SK-N-SH (cell line): ENCODE results near the gene DOK6. TPM values are rescaled to one million over a fixed set of nuclear protein-coding genes. Genes with fewer than 3 reads are reported as not detected.

Experiments
- CTCF ChIA-PET: fragments of 300-600, 350-600 bp; formaldehyde crosslinking; extraction: SDS; loops from one replicate; lab custom pipeline; 2021; lab: Yijun Ruan, JAX
- POLR2A ChIA-PET: fragments of 350-600 bp; sonication (Branson Sonifier 250); formaldehyde crosslinking; extraction: SDS; loops from one replicate; lab custom pipeline; 2020; ENCODE audit warnings: antibody characterized with exemption, inconsistent platforms; lab: Yijun Ruan, JAX
- DNase-seq: peaks from one replicate; pipeline ENCODE4 v3.0.0; 2012
- H2AFZ ChIP-seq: fragments of 200-600 bp; sonication (generic); 2 replicates; pipeline ENCODE4 v1.8.1; 2016; ENCODE audit warnings: antibody characterized with exemption, mild to moderate bottlenecking, low read depth
- H3F3A ChIP-seq: fragments of 200-600 bp; sonication (generic); replicated peaks from 2 replicates; pipeline ENCODE3; 2016; ENCODE audit warnings: antibody characterized with exemption, mild to moderate bottlenecking; ENCODE audit not compliant: insufficient read depth
- H3K27ac ChIP-seq, 2 experiments: fragments of 200-500 bp in 1 of 2; fragments of 200-600 bp in 1 of 2; sonication (Bioruptor generic) in 1 of 2; sonication (generic), shearing (Covaris generic) in 1 of 2; 2 replicates each; pipeline versions ENCODE4 v1.5.1 to v1.6.1; 2014 to 2016; ENCODE audit warnings: low read depth in 2 of 2, inconsistent platforms in 1 of 2, low read length in 1 of 2, mild to moderate bottlenecking in 1 of 2, mixed read lengths in 1 of 2
- H3K27me3 ChIP-seq: fragments of 200-600 bp; sonication (generic), shearing (Covaris generic); 2 replicates; pipeline ENCODE4 v1.6.1; 2016; ENCODE audit warnings: mixed run types; ENCODE audit not compliant: insufficient read depth
- H3K36me3 ChIP-seq, 2 experiments: fragments of 200-500 bp in 1 of 2; fragments of 200-600 bp in 1 of 2; sonication (Bioruptor generic) in 1 of 2; sonication (generic) in 1 of 2; replicated peaks in 1 of 2; 2 replicates each; pipeline versions ENCODE3 to v1.5.1; 2014 to 2016; ENCODE audit warnings: low read length in 1 of 2, mild to moderate bottlenecking in 1 of 2; ENCODE audit not compliant: insufficient read depth in 2 of 2, control insufficient read depth in 1 of 2
- H3K4me1 ChIP-seq, 2 experiments: fragments of 200-500 bp in 1 of 2; fragments of 200-600 bp in 1 of 2; sonication (Bioruptor generic) in 1 of 2; sonication (generic), shearing (Covaris generic) in 1 of 2; 2 replicates each; pipeline versions ENCODE4 v1.5.1 to v1.6.1; 2014 to 2016; ENCODE audit warnings: low read depth in 1 of 2, low read length in 1 of 2, mixed run types in 1 of 2; ENCODE audit not compliant: insufficient read depth in 2 of 2, control insufficient read depth in 1 of 2
- H3K4me2 ChIP-seq: fragments of 200-600 bp; sonication (generic), shearing (Covaris generic); 2 replicates; pipeline ENCODE4 v1.6.1; 2017; ENCODE audit warnings: mixed run types
- H3K4me3 ChIP-seq, 2 experiments: fragments of 200-500 bp in 1 of 2; fragments of 200-600 bp in 1 of 2; sonication (Bioruptor generic) in 1 of 2; sonication (generic), shearing (Covaris generic) in 1 of 2; 2 replicates each; pipeline versions ENCODE4 v1.5.1 to v1.8.1; 2014 to 2016; ENCODE audit warnings: low read depth in 2 of 2, inconsistent platforms in 1 of 2, low read length in 1 of 2, mild to moderate bottlenecking in 1 of 2, mixed read lengths in 1 of 2, moderate library complexity in 1 of 2
- H3K79me2 ChIP-seq: fragments of 200-600 bp; sonication (generic); 2 replicates; pipeline ENCODE4 v1.8.1; 2017; ENCODE audit warnings: mild to moderate bottlenecking; ENCODE audit not compliant: insufficient read depth
- H3K9ac ChIP-seq: fragments of 200-600 bp; sonication (generic); 2 replicates; pipeline ENCODE4 v1.6.1; 2017; ENCODE audit warnings: mixed run types
- H3K9me2 ChIP-seq: fragments of 200-600 bp; sonication (generic); 2 replicates; pipeline ENCODE4 v1.6.1; 2017; ENCODE audit warnings: mixed run types
- H3K9me3 ChIP-seq: fragments of 200-600 bp; sonication (generic); 2 replicates; pipeline ENCODE4 v1.6.1; 2017; ENCODE audit warnings: mixed run types, mild to moderate bottlenecking, moderate library complexity
- H4K20me1 ChIP-seq: fragments of 200-600 bp; sonication (generic); 2 replicates; pipeline ENCODE4 v1.6.1; 2017; ENCODE audit warnings: mild to moderate bottlenecking, mixed run types; ENCODE audit not compliant: insufficient read depth
- FOSL2 ChIP-seq: IDR thresholded peaks from 2 replicates; pipeline ENCODE4 v1.4.0; 2012; ENCODE audit warnings: low read depth, mild to moderate bottlenecking, moderate library complexity, borderline replicate concordance
- FOXM1 ChIP-seq: IDR thresholded peaks from 2 replicates; pipeline ENCODE4 v1.4.0; 2012; ENCODE audit warnings: low read depth, mild to moderate bottlenecking
- GATA2 ChIP-seq: sonication (generic); formaldehyde crosslinking; IDR thresholded peaks from 2 replicates; pipeline ENCODE4 v1.5.0; 2020; ENCODE audit warnings: mild to moderate bottlenecking, missing genetic modification reagents
- JUND ChIP-seq: IDR thresholded peaks from 2 replicates; pipeline ENCODE4 v1.4.0; 2012
- MEF2A ChIP-seq: IDR thresholded peaks from 2 replicates; pipeline ENCODE4 v1.4.0; 2012; ENCODE audit warnings: low read depth, borderline replicate concordance
- NFIC ChIP-seq: IDR thresholded peaks from 2 replicates; pipeline ENCODE4 v1.4.0; 2012; ENCODE audit warnings: borderline replicate concordance
- NRF1 ChIP-seq: IDR thresholded peaks from 2 replicates; pipeline ENCODE4 v1.6.1; 2012; ENCODE audit warnings: low read depth, mild to moderate bottlenecking, low read length
- POLR2AphosphoS5 ChIP-seq: IDR thresholded peaks from 2 replicates; pipeline ENCODE4 v1.6.1; 2012; ENCODE audit warnings: low read depth, low read length
- RCOR1 ChIP-seq: fragments of 150-350 bp; IDR thresholded peaks from 2 replicates; pipeline ENCODE4 v1.6.1; 2017; ENCODE audit warnings: antibody characterized with exemption, low read length
- RFX5 ChIP-seq: IDR thresholded peaks from 2 replicates; pipeline ENCODE4 v1.6.1; 2012; ENCODE audit warnings: mild to moderate bottlenecking, improper control_type of control experiment, low read length
- TAF1 ChIP-seq: IDR thresholded peaks from 2 replicates; pipeline ENCODE4 v1.6.1; 2012; ENCODE audit warnings: low read depth, mild to moderate bottlenecking, low read length, moderate library complexity, borderline replicate concordance
- TEAD4 ChIP-seq: IDR thresholded peaks from 2 replicates; pipeline ENCODE4 v1.4.0; 2012; ENCODE audit warnings: mild to moderate bottlenecking, borderline replicate concordance; ENCODE audit not compliant: insufficient read depth
- WGBS: methylation state at CpG from one replicate; pipeline ENCODE4 v1.1.6; 2017; ENCODE audit warnings: low lambda C conversion rate; 5-methylcytosine and 5-hydroxymethylcytosine counted together
- polyA plus RNA-seq, 3 experiments: library from polyadenylated mRNA; depleted of rRNA; stranded (reverse); fragments of >200 nt; gene quantifications; 2 replicates each; pipeline ENCODE4 v1.2.3, GENCODE V29; 2012
- TF ChIP-seq, protein P1 (sequence below): IDR thresholded peaks from 2 replicates; pipeline ENCODE4 v1.6.1; 2012; ENCODE audit warnings: mild to moderate bottlenecking, low read depth, low read length, moderate library complexity
- TF ChIP-seq, protein P2 (sequence below): IDR thresholded peaks from 2 replicates; pipeline ENCODE4 v1.4.0; 2012; ENCODE audit warnings: low read depth
- TF ChIP-seq, protein P3 (sequence below): IDR thresholded peaks from 2 replicates; pipeline ENCODE4; 2012
- TF ChIP-seq, protein P4 (sequence below): IDR thresholded peaks from 2 replicates; pipeline ENCODE4 v1.4.0; 2012; ENCODE audit warnings: low read depth, borderline replicate concordance
- TF ChIP-seq, protein P5 (sequence below): fragments of 150-350 bp; IDR thresholded peaks from 2 replicates; pipeline ENCODE4 v1.6.1; 2016; ENCODE audit warnings: mild to moderate bottlenecking, low read depth, low read length
- TF ChIP-seq, protein P6 (sequence below): fragments of 200-600 bp; sonication (generic); IDR thresholded peaks from 2 replicates; pipeline ENCODE4 v1.6.1; 2017; ENCODE audit warnings: antibody characterized with exemption, mild to moderate bottlenecking, moderate library complexity

The DOK6 gene
- polyA plus RNA-seq, 1 of the 3 experiments (the other 2 are of a cell fraction), result 3.9 TPM

DNA sequence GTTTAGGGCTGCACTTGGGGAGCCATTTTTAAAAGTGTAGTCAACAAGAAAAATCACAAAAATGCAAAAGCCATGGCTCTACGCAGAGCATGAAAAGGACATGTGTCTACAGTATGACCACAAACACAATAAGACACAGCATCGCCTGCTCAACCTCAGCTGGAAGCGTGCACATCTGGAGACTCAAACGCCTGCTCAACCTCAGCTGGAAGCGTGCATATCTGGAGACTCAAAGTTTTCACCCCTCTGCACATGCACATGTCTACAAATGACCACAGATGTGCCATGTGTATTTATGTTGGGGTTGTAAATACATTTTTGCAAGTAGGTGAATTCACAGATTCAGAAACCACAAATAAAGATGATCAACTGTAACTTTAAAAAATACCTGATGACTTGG, 196.9 kb downstream of the DOK6 start:
- no peak overlapping the region for H3K4me3 ChIP-seq
- peaks cover 0 to 5% of the 10 kb centered on the region in 2 experiments for H3K36me3 ChIP-seq
- no peaks in the 10 kb centered on the region for H3K79me2 ChIP-seq
- ChIA-PET CTCF (interaction anchor here (0.9 kb wide), 1 partner anchor 12 kb away, joined by 3 read pairs; no protein-coding TSS in a partner anchor), POLR2A (no interaction called here)
- H3K27me3 ChIP-seq, result no peaks in the 10 kb centered on the region
- H4K20me1 ChIP-seq, result no peaks in the 10 kb centered on the region
- no peak overlapping the region for H2AFZ ChIP-seq
- no peak for DNase-seq
- whole genome bisulfite sequencing, result 96% methylated on average over 5 of the region's 5 CpGs
- peaks cover 11% of the 10 kb centered on the region; the same call in 1 of the 2 replicates for H3K9me3 ChIP-seq
- no peaks in the 10 kb centered on the region for H3K4me1 ChIP-seq
- TF ChIP-seq, protein P1, sequence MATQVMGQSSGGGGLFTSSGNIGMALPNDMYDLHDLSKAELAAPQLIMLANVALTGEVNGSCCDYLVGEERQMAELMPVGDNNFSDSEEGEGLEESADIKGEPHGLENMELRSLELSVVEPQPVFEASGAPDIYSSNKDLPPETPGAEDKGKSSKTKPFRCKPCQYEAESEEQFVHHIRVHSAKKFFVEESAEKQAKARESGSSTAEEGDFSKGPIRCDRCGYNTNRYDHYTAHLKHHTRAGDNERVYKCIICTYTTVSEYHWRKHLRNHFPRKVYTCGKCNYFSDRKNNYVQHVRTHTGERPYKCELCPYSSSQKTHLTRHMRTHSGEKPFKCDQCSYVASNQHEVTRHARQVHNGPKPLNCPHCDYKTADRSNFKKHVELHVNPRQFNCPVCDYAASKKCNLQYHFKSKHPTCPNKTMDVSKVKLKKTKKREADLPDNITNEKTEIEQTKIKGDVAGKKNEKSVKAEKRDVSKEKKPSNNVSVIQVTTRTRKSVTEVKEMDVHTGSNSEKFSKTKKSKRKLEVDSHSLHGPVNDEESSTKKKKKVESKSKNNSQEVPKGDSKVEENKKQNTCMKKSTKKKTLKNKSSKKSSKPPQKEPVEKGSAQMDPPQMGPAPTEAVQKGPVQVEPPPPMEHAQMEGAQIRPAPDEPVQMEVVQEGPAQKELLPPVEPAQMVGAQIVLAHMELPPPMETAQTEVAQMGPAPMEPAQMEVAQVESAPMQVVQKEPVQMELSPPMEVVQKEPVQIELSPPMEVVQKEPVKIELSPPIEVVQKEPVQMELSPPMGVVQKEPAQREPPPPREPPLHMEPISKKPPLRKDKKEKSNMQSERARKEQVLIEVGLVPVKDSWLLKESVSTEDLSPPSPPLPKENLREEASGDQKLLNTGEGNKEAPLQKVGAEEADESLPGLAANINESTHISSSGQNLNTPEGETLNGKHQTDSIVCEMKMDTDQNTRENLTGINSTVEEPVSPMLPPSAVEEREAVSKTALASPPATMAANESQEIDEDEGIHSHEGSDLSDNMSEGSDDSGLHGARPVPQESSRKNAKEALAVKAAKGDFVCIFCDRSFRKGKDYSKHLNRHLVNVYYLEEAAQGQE, result no peak
- no peak for TF ChIP-seq FOXM1
- TF ChIP-seq NRF1, result no peak
- no peak for TF ChIP-seq GATA2 (CRISPR knock-in tag)
- no peak for TF ChIP-seq FOSL2
- TF ChIP-seq, protein P2, sequence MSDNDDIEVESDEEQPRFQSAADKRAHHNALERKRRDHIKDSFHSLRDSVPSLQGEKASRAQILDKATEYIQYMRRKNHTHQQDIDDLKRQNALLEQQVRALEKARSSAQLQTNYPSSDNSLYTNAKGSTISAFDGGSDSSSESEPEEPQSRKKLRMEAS, result no peak
- no peak for TF ChIP-seq RFX5
- TF ChIP-seq, protein P3, sequence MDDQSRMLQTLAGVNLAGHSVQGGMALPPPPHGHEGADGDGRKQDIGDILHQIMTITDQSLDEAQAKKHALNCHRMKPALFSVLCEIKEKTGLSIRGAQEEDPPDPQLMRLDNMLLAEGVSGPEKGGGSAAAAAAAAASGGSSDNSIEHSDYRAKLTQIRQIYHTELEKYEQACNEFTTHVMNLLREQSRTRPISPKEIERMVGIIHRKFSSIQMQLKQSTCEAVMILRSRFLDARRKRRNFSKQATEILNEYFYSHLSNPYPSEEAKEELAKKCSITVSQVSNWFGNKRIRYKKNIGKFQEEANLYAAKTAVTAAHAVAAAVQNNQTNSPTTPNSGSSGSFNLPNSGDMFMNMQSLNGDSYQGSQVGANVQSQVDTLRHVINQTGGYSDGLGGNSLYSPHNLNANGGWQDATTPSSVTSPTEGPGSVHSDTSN, result no peak
- H3K4me2 ChIP-seq, result no peak overlapping the region
- H3K9me2 ChIP-seq, result no peaks in the 10 kb centered on the region; the same call in 1 of the 2 replicates
- H3K9ac ChIP-seq, result no peak overlapping the region
- no peaks in the 10 kb centered on the region for H3F3A ChIP-seq
- H3K27ac ChIP-seq, result no peak overlapping the region

DNA sequence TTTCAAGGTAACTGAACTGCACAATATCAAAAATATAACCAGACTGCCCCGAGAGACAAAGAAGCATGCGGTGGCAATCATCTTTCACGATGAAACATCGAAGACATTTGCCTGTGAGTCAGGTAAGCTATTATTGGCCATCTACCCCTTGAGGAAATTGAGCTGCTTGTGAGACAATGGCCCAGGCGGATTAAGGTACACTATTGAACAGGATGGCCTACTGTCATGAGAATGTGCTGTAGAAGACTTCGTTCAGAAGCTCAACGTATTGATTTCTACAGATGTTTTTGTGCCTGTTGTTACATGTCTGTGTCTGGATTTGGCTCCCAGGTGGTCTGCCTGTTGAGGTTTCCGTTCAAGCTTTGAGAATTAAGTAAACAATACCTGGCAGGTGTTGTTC, 198.7 kb downstream of the DOK6 start:
- Histone ChIP-seq H3K9ac (no peak overlapping the region), H3F3A (no peaks in the 10 kb centered on the region), H3K4me1 (no peaks in the 10 kb centered on the region), H3K27me3 (no peaks in the 10 kb centered on the region), H4K20me1 (no peaks in the 10 kb centered on the region), H3K9me3 (peaks cover 11% of the 10 kb centered on the region; the same call in 1 of the 2 replicates), H3K4me3 (no peak overlapping the region), H3K9me2 (no peaks in the 10 kb centered on the region), H3K27ac (no peak overlapping the region), H3K79me2 (no peaks in the 10 kb centered on the region), H3K36me3 (peaks cover 0 to 5% of the 10 kb centered on the region in 2 experiments), H2AFZ (no peak overlapping the region), H3K4me2 (no peak overlapping the region)
- no peak for DNase-seq
- POLR2A ChIA-PET, result no interaction called here
- 96% methylated on average over 8 of the region's 8 CpGs for whole genome bisulfite sequencing
- CTCF ChIA-PET, result no interaction called here
- TF ChIP-seq MEF2A (no peak), FOXM1 (no peak), POLR2AphosphoS5 (no peak), TAF1 (no peak), JUND (no peak), TEAD4 (no peak), FOSL2 (no peak), NFIC (no peak), RCOR1 (no peak)
- TF ChIP-seq, protein P4, sequence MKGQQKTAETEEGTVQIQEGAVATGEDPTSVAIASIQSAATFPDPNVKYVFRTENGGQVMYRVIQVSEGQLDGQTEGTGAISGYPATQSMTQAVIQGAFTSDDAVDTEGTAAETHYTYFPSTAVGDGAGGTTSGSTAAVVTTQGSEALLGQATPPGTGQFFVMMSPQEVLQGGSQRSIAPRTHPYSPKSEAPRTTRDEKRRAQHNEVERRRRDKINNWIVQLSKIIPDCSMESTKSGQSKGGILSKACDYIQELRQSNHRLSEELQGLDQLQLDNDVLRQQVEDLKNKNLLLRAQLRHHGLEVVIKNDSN, result no peak
- TF ChIP-seq, protein P5, sequence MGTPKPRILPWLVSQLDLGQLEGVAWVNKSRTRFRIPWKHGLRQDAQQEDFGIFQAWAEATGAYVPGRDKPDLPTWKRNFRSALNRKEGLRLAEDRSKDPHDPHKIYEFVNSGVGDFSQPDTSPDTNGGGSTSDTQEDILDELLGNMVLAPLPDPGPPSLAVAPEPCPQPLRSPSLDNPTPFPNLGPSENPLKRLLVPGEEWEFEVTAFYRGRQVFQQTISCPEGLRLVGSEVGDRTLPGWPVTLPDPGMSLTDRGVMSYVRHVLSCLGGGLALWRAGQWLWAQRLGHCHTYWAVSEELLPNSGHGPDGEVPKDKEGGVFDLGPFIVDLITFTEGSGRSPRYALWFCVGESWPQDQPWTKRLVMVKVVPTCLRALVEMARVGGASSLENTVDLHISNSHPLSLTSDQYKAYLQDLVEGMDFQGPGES, result no peak
- TF ChIP-seq, protein P6, sequence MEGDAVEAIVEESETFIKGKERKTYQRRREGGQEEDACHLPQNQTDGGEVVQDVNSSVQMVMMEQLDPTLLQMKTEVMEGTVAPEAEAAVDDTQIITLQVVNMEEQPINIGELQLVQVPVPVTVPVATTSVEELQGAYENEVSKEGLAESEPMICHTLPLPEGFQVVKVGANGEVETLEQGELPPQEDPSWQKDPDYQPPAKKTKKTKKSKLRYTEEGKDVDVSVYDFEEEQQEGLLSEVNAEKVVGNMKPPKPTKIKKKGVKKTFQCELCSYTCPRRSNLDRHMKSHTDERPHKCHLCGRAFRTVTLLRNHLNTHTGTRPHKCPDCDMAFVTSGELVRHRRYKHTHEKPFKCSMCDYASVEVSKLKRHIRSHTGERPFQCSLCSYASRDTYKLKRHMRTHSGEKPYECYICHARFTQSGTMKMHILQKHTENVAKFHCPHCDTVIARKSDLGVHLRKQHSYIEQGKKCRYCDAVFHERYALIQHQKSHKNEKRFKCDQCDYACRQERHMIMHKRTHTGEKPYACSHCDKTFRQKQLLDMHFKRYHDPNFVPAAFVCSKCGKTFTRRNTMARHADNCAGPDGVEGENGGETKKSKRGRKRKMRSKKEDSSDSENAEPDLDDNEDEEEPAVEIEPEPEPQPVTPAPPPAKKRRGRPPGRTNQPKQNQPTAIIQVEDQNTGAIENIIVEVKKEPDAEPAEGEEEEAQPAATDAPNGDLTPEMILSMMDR, result no peak
